Suppressor macrophage treated with lipopolysaccharide for 4 hours (primary cell): ENCODE data around the gene ATP9A.

ENCODE experiments used
- DNase-seq: peaks from one replicate; pipeline ENCODE4 v3.0.0-alpha.2; 2020

Gene ATP9A

DNA sequence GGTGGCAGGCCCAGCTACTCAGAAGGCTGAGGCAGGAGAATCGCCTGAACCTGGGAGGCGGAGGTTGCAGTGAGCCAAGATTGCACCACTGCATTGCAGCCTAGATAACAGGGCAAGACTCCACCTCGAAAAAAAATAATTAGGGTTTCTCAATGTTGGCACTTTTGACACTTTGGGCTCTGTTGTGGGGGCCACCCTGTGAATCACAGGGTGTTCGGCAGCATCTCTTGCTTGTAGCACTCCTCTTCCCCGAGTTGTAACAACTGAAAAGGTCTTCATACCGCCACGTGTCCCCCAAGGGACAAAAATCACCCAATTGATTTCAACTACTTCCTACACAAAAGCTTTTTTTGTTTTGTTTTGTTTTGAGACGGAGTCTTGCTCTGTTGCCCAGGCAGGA is 172.4 kb downstream of the ATP9A start:
- no peak for DNase-seq

- DNase-seq = peak; percentile 89
These were observed 173.1 kb downstream of the ATP9A start for GRCh38 chr20:51595058-51595532.

DNA sequence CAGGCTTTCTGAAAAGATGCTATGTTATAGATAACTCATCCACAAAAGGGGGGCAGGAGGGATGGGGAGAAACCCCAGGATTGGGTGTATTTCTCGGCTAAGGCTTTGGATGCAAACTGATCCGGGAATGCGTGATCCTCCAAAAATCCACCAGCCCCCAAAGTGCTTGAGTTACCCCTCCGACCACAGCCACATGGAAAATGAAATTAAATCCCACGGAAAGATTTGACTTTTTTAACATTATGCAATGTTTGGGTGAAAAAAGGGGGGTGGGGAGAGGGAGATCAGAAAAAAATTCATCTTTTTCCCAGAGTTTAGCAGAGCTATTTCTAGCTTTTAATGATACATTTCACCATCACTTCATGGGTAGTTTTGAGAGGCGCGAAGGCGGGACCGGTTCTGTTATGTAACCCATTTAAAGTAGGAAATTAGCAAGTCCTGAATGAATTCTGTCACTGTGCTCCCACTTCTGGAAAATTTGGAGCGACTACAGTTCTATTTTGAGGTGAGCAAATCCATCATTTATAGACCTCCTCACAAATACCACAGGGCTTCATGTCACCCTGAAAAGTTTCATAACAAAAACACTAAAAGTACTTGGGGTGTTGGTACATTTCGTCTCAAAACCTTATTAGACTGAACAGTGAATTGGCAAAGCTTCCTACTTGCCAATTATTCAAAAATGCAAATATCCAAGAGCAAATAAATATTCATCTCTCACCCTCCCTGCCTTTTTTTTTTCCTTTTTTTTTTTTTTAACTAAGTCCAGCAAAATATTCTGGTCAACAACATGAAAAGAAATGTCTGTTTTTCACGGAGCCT is 173.7 kb downstream of the ATP9A start:
- DNase-seq = no peak

GRCh38 chr20:51593584-51593983 is 174.6 kb downstream of the ATP9A start:
- DNase-seq = no peak

GRCh38 chr20:51592564-51592963 is 175.6 kb downstream of the ATP9A start:
- no peak for DNase-seq

GRCh38 chr20:51591871-51592270 is 176.3 kb downstream of the ATP9A start:
- DNase-seq = no peak

DNA sequence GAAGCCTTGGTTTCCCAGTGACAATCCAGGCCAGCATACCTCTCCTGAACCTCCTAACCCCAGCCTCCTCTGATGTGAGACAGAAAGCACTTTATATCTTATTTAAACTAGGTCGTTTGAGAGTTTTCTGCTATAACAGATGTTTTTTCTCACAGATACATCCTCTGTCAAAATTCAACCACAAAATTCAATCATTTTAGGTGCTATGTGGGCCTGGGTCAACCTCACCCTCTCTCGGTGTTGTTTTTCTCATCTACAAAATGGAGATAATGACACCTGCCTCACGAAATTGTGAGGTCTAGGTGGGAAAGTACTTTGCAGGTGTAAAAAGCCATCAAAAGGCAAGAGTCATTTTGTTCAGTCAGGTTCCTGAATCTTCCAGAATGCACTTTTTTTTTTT is 179.4 kb downstream of the ATP9A start:
- DNase-seq = no peak

DNA sequence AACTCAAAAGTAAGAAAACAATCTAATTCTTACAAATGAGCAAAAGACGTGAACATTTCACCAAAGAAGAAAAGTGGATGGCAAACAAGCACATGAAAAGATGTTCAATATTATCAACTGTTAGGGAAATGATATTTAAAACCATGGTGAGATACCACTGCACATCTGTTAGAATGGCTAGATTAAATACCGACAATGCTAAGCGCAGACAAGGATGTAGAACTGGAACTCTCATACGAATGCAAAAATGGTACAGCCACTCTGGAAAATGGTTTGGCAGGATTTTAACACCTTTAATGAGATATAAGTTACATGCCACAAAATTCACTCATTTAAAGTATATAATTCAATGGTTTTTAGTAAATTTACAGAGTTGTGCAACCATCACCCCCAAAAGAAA is 181.0 kb downstream of the ATP9A start:
- DNase-seq = no peak

DNA sequence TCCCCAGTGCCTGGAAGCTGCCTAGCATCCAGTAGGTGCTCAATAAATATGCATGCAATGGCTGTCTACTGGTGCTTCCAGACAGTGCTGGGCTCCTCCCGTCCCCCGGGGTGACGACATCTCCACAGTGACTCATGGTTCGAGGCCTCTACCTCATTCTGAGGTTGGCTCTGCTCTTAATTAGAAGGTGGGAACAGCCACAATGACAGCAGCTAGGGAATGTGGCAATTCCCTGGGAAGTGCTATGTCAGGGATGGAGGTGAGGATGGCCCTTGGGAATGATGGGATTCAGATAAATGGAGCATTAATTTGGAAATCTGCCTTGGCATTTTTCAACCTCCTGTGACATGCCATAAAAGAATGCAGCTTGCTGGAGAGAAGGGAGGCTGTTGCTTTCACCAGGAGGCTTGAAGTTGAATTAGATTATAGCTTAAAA is 182.2 kb downstream of the ATP9A start:
- no peak for DNase-seq

DNA sequence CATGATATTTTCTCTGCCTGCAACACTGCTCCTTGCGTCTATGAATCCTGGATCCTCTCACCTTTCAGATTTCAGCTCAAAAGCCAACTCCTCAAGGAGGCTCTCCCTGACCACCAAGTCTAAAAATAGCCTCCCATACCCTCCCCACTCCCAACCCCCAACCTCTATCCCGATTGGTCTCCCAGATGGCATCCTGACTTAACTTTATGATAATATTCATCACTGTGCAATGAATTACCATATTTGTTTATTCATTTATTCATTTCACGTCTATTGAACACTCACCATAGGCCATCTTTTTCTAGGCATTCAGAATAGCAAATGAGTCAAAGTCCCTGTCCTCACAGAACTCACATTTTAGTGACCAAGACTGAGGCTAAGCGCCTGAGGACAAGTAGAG is 183.0 kb downstream of the ATP9A start:
- DNase-seq = no peak

DNA sequence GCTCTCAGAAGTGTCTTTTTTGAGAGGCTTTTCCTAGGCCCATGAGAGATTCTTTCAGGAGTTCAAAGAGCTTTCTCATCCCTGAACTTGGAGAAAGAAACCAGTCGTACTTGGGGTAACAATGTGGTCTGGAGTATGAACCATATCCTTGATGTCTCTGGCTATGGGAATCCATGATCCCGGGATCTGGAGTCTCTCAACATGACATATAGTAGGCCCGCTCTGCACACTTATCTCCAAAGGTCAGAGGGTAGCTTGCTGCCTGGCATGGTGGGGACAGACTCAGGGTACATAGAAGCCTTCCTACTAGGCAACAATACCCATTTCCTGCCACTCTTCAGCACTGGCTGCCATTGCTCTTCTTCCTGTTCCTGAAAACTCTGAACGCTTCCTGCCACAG is 183.5 kb downstream of the ATP9A start:
- DNase-seq = no peak

DNA sequence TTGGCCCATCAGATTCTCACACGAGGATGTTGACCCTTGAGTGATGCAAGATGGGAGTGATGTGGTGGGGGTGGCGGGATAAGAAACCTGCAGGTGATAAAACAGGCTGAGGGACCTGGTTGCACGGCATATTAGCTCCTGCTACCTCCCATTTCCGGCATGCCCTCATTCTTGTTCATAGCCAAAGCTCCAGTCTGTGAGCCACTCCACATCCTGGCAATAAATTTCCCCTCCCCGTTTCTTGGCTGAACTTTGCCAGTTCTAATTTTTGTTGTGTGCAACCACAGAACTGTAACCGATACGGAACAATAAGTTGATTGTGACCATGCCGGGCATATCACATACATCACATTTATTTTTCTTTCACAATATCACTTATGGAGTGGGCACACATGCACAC is 184.1 kb downstream of the ATP9A start:
- no peak for DNase-seq

- DNase-seq = no peak
These were observed 184.7 kb downstream of the ATP9A start for GRCh38 chr20:51583499-51583898.

GRCh38 chr20:51583073-51583472 is 185.1 kb downstream of the ATP9A start:
- no peak for DNase-seq

- DNase-seq = no peak
These were observed 186.6 kb downstream of the ATP9A start for GRCh38 chr20:51581571-51581970.

GRCh38 chr20:51579137-51579536 is 189.1 kb downstream of the ATP9A start:
- no peak for DNase-seq

DNA sequence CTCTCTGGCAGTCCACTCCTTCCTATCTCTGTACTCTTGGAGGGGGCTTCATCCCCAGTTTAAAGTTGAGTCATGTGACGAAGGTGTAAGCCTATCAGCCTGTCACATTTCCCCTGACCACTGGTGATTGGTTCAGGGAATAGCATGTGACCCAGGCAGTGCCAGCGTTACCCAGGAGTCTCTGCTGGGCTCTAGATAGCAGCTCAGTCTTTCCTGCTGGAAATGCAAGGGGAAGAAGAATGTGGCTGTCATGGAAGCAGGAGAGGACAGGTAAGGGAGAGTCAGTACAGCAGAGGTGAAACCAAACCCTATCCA is 190.1 kb downstream of the ATP9A start:
- DNase-seq = no peak

DNA sequence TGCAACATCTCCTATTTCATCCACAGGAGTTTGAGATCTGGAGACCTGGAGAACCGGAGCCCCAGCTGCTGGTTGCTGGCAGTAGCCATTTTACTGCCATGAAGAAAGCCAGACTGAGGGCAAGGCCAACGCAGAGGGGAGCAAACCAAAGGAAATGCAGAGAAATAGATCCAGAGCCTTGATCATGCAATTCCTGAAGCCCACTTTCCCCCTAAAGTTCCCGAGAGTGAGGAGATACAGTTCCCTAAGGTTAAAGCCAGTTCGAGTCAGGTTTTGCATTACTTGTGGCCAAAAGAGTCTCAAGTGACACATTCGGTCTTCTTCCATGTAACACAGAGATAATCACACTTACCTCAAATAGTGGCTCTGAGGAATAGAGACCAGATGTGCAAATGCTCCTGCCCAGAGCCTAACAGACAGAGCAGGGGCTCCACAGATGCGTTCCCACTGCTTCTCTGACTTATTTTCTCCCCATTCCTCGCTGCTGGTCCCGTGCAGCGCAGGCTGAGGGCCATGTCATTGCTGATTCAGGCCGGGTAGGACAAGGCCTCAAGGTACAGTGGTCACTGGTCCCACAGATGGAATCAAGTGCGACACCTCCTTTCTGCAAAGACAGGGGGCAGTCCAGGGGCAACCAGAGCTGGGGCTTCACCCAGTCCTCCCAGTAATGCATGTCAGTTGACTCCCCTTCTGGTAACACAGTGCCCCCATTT is 190.6 kb downstream of the ATP9A start:
- no peak for DNase-seq

DNA sequence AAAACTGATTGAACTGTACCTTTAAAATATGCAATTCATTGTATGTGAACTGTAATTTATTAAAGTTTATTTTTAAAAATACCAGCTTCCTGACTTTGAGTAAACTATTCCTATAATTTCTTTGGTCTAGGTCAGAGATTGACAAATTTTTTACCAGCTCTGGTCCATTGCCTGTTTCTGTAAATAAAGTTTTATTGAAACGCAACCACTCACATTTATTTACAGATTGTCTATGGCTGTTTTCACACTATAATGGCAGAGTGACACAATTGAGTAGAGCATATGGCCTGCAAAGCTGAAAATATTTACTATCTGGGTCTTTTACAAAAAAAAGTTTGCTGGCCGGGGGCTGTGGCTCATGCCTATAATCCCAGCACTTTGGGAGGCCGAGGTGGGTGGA is 192.7 kb downstream of the ATP9A start:
- DNase-seq = no peak

DNA sequence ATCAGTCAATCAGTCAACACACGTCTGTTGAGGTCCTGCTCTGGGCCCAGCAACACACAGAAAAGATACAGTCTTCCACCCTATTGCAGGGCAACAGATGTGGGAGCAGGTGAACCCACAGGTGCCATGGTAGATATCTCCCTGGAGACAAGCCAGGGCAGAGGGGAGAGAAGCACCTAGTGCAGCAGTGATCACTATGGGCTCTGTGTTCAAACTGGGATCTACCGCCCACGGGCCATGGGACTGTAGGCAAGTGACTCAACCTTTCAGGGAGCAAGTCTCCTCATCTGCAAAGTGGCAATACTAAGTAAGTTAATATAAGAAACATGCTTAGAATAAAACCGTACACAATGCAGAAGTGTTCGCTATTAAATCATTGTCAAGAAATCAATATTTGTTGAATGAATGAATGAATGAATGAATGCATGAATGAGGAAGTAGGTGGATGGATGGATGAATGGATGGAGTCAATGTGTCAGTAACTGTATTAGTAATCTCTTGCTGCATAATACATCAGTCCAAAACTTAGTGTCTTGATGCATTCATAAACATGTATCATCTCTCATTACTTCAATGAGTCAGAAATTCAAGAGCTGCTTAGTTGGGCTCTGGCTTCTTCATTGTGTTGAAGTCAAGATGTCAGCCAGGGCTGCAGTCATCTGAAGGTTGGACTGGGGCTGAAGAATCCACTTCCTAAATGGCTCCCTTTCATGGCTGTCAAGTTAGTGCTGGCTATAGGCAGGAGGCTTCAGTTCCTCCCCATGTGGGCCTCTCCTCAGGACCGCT is 193.7 kb downstream of the ATP9A start:
- no peak for DNase-seq

GRCh38 chr20:51573576-51574243 is 194.5 kb downstream of the ATP9A start:
- DNase-seq = no peak

DNA sequence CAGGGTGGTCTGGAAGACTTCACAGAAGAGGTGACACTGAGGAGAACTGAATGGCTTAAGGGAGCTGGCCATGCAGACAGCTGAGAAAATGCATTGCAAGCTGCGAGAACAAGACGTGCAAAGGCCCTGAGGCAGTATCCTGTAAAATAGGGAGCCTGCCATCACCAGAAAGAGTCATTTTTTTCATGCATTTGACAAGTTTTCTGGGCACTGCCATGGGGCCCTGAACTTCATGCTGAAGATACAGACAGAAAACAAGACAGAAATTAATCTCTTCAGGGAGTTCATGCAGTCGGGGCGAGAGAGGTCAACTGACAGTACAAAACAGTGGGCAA is 196.8 kb downstream of the ATP9A start:
- DNase-seq = no peak

DNA sequence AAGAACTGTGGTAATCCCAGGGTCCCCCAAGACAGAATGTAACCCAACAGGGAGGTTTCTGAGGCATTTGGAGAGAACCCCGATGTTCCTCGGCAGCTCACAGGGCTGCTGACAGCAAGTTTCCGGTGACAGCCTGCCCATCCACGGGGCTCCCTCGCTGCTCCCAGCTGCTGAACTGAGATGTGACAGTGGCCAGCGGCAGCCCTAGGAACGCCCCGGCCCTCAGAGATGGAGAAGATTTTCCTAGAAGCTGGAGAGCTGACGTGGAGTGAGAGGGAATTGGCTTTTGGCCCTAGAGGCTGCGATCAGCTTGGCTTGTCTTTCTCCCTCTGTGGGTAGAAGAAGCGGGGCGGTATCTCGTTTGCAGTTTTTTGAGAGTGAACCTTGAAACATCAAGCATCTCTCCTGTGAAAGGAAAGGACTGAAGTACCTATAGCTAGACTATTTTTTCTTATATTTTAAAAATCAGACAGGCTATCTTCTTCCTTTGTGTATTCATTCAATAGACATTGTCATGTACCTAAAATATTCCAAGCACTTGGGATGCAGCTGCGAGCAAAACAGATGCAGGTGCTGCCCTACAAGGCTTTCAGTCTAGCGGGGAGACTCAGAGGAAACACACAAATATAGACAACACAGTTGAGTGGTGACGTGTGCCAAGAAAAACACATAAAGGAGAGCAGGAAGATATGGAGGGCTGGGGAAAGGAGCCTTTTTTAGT is 197.3 kb downstream of the ATP9A start:
- DNase-seq = no peak
